DMS53 (cell line): ENCODE results near the gene TRIM47.
A peak's percentile ranks its signal among the peaks of the same experiment; 100 is the strongest.

Source experiments
- DNase-seq: peaks from one replicate; lab custom pipeline; 2025; lab: John Stamatoyannopoulos, UW

Gene TRIM47

DNA sequence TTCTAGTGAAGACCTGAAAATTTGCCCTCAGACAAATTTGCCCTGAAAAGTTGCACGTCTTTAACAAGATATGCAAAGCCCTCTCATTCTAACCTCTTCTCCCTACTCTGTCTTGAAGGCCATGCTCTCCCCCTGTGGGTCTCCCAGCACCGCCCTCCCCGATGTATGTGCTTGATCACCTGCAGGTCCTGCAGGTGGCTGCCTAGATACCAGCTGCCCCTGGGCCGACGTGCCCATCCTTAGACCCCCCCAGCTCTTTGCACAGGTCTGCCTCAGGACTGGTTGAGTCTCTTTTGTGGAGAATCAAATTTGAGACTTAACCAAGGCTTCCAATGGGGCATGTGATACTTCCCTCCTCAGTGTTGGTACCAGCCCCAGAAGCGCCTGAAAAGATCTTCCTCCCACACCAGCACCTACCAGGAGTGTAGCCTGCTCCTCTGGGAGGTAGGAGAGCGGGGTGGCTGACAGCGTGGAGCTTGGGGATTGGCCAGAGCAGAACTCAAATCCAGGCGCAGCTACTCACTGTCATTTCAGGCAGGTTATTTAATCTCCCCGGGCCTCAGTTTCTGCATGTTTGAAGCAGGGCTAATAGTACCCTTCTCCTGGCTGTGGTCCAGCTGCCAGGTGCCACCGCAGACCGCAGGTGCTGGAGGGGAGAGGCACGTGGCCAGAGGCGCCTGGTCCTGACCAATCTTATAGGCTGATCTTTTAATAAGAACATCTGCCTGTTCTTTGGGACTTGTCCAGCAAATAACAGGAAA is 30.9 kb upstream of the TRIM47 start:
- peak; percentile 94 for DNase-seq

DNA sequence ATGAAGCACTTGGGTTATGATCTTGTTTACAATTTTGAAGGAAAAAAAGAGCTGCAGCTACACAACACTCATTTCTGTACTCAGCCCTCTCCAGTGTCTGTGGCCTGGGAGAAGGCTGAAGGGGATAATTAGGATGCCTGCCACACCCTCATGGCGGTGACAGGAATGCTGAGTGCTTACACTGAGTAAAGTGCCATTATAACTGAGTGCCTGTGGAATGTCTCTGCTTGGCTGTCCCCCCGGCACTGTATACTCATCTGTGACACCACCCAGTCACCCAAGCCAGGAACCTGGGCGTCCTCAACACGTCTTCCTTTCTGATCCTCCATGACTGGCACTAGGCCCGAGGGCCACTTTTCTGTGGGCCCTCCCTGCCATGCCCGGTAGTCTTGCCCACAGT is 29.8 kb upstream of the TRIM47 start:
- DNase-seq = peak; percentile 50

DNA sequence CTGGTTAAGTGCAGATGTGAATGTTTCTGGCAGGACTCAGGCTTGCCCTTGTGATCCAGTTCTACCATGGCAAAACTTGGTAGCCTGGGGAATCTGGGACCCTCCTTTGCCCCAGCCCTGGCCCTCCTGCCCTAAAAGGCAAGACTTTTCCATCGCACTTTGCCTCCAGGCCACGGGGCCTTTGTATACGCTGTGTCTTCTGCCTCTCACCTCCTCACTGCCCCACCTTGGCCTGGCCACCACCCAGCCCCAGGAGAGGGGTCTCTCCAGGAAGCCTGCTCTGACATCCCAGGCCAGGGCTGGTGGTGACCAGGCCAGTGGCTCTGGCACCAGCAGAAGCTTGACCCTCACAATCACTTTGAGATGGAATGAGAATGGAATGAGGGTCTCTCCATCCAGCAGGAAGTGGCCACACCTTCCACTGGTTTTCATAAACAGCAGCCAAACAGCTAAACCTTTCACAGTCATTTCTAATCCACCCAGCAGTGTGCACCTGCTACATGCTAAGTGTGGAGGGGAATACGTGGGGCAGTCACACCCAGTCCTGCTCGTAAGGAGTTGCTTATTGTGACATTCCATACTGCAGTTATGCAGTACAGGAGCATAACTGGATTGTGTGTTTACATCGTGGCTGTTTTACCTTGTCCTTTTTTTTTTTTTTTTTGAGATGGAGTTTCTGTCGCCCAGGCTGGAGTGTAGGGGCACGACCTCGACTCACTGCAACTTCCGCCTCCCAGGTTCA is 27.9 kb upstream of the TRIM47 start:
- peak; percentile 27 for DNase-seq

DNA sequence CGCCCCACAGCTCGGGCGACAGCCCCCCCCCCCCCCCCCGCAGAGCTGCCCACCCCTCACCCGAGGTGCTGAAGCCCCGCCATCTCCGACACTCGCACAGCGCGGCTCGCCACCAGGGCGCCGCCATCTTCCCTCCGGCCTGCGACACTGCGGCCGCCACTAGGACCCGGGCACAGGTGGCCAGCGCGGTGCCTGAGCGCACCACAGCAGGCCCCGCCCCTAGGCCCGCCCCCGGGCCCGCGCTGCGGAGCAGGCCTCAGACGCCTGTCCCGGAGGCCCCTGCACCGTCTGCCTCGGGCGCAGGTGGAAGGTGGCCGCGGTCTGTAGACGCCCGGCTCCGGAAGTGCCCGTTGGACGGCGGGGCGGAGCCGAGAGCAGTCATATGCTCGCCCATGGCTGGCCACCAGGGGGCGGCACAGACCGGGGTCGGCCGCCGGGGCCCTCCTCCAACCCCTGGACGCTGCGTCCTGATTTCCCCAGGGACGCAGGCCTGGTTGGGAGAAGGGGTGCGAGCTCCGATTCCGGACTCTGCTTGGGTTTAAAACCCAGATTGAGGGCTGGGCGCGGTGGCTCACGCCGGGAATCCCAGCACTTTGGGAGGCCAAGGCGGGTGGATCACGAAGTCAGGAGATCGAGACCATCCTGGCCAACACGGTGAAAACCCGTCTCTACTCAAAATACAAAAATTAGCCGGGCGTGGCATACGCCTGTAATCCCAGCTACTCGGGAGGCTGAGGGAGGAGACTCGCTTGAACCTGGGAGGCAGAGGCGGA is 26.6 kb upstream of the TRIM47 start, which contains the start of gene MRPL38:
TSS of gene MRPL38 (minus strand) at position 136 of the 773 bp plus-strand sequence. CDS start at position 127, 9 bp downstream.
- peak; percentile 99 for DNase-seq

DNA sequence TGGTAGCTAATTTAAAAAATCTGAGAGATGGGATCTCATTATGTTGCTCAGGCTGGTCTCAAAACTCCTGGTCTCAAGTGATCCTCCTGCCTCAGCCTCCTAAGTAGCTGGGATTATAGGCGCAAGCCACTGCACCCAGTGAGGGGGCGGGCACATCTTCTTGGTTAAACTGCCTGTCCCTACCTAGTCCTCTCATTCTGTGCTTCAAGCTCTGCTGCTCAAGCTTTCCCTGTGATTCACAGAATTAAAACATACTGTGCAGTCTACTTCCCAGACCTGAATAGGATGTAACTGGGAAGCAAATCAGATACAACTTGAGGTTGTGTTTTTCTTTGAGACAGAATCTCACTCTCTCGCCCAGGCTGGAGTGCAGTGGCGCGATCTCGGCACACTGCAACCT is 24.0 kb upstream of the TRIM47 start:
- no peak for DNase-seq

DNA sequence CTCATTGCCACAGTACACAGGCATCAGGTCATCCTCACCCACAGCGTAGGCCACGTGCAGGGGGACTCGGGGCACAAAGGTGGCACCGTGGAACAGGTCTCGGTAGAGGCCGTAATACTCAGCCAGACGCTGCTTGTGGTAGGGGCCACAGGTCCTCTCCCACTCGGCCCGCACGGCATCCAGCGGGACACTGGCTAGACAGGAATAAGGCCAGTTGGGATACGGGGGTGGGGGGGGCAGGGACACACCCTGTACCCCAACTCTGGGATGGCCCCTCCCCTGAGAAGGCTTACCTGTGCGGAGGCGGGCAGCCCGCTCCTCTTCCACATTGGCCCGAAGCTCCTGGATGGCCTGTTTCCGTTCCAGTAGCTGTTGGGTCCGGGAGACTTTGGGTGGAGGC is 23.3 kb upstream of the TRIM47 start:
- no peak for DNase-seq

DNA sequence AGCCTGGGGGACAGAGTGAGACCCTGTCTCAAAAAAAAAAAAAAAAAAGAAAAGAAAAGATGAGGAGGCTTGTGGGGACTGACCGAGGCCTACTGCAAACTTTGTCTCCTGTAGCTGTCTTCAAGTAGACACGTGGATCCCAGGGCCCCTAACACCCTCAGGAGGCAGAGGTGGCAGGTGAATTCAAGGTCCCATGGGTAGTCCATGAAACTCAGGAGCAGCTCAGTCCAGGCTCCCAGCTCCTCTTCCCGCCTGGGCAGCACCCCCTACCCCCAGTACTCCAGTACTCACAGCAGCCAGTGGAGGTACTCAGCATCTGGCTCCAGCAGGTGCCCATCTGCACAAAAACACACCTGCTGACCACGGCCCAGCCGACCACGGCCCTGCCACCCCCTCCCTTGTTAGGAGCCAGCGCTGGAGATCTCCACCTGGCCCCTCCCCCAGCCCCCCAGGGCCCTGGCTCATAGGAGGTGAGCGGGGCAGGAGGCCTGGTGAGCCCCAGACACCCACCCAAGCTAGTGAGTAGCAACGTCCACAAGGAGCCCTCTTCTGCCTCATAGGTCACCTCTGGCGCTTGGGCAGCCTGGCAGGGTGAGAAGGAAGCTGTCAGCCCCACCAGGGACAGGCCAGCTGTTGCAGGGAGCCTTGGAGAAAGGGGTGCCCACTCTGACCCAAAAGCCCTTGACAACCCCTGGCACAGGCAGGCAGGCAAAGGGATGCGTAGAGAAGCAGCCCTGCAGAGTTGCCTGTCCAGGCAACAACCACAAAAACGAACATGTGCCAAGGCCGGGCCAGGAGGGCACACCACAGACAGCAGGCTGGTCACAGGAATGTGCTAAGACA is 22.5 kb upstream of the TRIM47 start:
- no peak for DNase-seq

DNA sequence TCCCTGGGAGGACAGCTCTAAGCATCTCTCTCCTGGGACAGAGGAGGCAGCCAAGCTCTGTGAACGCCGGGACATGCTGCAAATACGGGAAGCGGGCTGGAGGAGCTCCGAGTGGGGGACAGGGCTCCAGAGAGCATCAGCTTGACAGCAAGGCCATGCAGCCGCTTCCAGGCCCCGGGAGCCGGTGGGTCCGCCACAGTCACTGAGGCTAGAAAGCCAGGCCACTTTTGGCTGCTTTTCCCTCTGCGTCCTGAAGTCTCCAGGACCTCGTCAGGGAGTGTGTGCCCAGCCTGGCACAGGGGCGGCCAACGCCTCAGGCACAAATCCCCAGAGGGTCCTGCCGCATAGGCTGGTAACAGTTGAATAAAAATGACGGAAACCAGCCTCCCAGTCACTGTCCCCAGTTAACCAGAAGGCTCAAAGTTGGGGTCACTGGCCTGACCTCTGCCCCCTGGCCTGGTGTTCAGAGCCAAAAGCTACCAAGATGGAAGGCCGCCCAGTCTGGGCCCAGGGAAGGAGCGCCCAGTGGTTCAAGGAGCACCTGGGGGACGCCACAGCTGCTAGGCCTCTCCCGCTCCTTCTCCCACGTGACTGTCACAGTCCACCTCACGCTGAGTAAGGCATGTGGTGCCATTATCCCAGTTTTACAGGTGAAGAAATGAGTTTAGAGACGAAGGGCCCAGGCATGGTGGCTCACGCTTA is 21.5 kb upstream of the TRIM47 start:
- no peak for DNase-seq

DNA sequence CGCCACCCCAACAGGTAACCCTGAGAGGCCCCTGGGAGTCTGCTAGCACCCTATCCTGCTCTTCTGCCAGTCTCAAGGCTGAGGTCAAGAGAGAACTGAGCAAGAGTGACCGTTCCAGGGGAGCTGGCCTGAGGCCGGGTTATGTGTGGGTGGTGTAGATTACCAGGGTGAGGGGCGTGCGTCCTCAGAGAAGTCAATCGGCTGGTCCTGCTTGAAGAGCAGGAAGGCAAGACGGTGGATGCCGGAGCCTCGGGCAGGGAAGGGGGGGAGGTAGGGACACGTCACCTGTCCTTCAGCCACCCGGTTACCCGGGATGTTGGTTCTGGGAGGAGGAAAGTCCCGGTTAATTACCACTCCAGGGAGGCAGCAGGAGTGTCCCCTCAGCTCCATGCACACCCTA is 21.0 kb upstream of the TRIM47 start:
- no peak for DNase-seq

DNA sequence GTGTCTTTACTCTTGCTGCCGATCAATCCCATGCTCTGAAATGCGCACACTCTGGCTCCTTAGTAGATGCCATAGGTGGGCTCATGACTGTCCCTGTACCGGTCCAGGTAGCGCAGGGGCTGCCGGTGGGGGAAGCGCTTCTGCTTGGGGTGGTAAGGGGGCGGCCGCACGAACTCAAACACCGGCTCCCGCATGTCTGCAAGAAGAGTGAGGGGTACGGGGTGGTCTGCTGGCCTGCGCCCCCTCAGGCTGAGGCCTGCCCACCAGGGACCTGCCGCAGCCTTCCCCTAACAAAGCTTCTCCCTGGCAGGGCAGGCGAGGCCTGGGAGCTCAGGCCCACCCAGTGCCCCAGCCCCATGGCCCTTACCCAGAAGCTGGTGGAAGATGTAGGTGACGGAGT is 20.4 kb upstream of the TRIM47 start:
- DNase-seq = no peak

DNA sequence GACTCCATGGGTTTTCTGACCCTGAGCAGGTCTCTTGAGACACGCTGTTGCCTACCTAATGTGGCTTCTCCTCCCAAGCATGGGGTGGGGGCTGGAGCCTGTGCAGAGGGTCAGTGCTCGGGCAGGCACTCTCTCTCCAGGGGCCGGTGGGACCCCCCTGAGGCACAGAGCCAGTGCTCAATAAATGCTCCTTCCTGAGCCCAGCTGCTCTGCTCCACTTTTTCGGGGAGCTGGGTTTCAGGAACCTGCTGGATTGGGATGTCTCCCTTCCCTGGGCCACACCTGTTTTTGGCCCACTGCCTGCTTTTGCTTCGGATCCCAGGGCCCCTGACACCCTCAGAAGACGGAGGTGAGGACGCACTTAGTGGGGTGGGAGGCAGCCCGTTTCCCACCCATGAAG is 19.7 kb upstream of the TRIM47 start:
- DNase-seq = no peak

DNA sequence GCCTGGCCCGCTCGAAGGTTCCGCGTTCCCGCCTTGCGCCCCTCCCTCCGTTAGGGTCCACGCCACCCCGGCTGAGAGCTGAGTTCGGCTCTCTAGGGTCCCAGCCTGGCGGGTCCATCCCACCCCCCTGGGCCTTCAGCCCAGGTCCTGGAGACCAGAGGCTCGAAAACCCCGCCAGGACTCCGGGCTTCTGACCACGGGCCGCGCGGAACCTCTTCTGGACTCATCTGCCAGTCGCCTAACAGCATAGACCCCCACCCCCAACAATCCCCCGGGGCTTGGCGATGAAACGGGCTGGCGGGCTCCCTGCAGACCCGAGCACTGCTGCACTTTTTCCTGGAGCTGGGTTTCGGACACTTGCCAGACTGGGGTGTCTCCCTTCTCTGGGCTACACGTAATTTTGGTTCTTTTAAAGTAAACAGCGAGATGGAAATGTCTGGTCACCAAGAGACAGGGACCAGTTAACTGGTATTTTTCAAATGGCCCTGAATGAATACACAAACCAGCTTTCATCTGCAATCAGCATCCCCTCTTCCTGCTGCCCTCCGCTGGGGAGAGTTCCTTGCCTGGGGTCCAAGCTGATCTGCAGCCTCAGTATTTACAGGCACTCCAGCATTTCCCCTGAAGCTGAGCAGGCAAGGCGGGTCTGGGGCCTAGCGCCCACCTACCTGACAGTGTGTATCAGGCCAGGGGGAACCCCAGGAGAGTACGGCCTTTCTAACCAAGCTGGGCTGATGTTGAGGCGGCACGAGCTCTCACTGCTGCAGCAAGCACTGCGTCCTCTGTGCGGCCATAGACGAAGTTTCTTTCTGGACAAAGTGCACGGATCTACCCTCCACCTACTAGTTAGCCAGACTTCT is 19.0 kb upstream of the TRIM47 start:
- DNase-seq = no peak

DNA sequence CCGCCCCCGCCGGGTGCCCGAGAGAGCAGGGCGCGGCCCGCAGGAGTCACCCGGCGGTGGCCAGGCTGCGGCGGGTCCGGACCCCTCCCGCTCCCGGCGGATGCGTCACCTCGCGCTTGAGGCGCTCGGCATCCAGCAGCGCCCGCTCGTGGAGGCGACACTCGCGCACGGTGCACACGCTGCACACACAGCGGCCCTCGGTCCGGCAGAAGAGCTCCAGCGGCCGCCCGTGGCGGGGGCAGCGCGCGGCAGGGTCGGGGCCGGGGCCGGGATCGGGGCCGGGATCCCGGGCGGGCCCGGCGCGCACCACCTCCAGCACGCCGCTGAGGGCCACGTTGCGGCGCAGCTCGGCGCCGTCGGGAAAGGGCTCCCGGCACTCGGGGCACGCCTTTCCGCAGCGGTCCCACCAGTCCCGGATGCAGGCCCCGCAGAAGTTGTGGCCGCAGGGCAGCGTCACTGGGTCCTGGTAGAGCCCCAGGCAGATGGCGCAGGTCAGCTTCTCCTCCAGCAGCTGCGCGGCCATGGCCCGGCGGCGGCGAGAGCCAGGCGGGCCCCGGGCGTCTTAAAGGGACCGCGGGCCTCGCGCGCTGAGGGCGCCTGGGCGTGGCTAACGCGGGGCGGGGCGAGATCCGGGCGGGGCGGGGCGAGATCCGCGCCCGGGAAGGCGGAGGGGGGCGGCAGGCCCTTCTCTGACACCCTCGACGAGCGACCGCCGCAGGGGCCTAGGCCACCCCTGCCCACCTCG is 18.2 kb upstream of the TRIM47 start, which contains the start of gene TRIM65:
TSS of gene TRIM65 (minus strand) at position 537 of the 745 bp plus-strand sequence. CDS start at position 523, 14 bp downstream.
- peak; percentile 91 for DNase-seq

DNA sequence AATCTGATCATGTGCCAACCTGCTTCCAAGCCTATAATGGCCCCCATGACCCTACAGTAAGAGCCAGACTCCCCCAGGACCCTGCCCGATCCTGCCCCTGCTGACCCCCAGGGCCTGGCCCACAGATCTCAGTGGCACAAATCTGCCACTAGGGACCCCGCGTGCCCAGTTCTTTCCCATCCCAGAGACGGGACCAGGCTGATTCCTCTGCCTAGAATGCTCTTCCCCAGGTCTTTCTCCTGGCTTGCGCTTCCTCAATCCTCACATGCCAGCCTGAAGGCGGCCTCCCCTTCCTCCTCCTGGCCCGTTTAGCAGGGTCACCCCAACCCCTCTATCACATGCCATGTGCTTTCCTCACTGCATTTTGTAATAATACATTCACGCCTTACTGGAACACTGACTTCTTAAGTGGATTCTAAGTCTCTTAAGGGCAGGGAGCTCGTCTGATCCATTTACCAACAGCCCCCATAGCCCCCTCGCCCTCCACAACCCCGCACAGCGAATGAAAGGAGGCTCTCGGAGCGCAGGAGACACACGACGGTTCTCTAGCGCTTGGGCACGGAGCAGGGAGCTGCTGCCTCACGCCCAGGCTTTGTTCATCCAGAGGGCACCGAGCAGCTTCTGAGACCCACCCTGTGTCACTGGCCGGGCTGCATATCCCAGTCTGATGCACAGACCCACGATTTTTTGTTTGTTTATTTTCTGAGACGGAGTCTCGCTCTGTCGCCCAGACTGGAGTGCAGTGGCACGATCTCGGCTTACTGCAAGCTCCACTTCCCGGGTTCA is 17.2 kb upstream of the TRIM47 start:
- peak; percentile 27 for DNase-seq

DNA sequence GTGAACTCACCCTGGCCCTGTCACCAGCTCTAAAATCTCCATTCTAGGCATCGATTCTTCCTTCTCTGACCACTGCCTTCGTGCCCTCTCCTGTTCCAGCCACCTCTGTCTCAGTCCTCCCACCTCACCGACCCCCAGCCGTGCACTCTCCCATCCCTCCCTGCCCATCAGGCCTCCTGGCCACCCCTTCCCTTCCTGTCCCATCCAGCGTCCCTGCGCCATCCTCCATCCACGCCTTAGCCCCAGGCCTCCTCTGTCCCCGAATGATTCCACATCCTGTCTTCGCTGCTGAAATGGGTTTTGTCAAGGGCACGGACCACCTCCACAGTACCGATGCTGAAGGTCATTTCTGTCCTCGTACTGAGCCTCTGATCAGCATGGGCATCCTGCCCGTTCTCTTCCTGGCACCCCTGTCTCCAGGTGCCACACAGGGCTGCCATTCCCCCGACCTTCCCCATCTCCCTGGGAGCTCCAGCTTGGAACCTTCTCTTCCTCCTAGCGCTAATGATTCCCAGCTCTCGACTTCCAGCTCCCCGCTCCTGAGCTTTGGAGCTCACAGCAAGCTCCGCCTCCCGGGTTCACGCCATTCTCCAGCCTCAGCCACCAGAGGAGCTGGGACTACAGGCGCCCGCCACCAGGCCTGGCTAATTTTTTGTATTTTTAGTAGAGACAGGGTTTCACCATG is 15.8 kb upstream of the TRIM47 start:
- DNase-seq = no peak

DNA sequence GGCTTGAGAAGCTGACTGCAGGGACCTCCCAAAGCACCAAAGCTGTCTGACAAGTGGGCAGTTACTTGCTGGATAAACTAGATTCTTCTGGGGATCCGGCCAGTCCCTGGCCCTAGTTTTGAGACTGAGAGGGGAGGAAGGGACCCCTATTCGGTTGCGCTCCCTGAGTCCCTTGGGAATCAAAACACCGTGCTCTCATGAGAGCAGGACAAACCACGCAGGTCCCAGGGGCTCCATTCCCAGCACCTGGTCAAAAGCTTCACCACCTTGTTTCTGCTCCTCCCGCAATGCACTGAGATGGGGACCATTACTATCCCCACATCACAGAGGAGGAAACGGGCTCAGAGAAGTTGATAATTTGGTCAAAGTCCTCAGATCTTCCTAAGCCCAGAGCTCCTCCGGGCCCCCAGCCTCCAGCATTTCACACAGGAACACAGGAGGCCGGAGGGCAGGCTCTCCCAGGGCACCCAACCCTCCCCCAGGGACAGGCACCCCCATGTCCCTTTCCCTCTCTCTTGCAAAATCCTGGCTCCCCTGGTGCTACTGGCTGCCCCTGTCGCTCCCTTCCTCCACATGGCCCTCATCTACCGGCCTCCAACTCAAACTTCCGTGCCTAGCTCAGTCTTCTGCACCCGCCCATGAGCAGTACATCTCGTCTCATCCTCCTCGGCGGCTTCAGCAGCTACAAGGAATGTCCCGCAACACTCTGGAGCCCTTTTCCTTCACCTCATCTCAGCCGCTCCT is 15.1 kb upstream of the TRIM47 start:
- no peak for DNase-seq

DNA sequence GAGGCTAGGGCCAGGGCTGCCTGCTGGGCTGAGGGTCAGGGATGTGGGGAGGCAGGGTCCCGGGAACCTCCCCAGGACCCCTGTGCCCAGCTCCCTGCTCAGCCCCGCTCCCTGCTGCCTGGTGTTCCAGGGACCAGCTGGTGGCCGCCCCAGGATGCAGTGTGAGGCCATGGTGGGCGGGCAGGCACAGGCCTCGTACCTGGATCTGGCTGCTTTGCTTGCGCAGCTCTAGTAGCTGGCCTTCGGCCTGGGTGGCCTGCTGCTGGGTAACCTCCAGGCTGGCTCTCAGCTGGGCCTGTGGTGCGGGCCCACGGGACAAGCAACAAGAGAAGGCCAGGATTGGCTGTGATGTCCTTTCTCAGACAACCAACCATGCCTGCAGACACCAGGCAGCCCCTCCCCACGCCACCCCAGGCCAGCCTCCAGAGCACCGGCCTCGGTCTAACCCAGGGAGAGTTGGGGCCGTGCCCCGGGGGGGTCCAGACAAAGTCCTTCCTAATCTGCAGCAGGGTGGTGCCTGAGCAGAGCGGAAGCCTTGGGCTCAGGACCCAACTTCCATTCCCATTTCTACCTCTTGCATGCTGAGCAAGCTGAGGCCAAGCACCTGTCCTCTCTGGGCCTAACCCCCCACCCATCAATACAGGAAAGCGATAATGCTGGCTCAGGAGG is 14.3 kb upstream of the TRIM47 start:
- DNase-seq = no peak
